ENCODE results near the gene HFE.

Gene HFE

GRCh38 chr6:26136321-26136720 is 49.1 kb downstream of the HFE start:
- ATAC-seq = no peak
- TF ChIP-seq ZFP3 (CRISPR knock-in tag; IDR thresholded peaks at IDR 0.05) (no peak), TSHZ2 (CRISPR knock-in tag; IDR thresholded peaks at IDR 0.05) (no peak), ZFP30 (CRISPR knock-in tag; IDR thresholded peaks at IDR 0.05) (no peak), OSR1 (CRISPR knock-in tag; IDR thresholded peaks at IDR 0.05) (no peak), GLIS3 (CRISPR knock-in tag; IDR thresholded peaks at IDR 0.05) (no peak), ZNF8 (CRISPR knock-in tag; IDR thresholded peaks at IDR 0.05) (no peak), SNAI2 (CRISPR knock-in tag; IDR thresholded peaks at IDR 0.05) (no peak), BACH2 (CRISPR knock-in tag; IDR thresholded peaks at IDR 0.05; ENCODE audit: borderline replicate concordance) (no peak), PPARA (CRISPR knock-in tag; IDR thresholded peaks at IDR 0.05; ENCODE audit: borderline replicate concordance) (no peak), RARB (CRISPR knock-in tag; IDR thresholded peaks at IDR 0.05) (no peak), ISL1 (CRISPR knock-in tag; IDR thresholded peaks at IDR 0.05) (no peak), CSRNP3 (CRISPR knock-in tag; IDR thresholded peaks at IDR 0.05) (no peak), ZNF565 (CRISPR knock-in tag; conservative IDR thresholded peaks at IDR 0.05; ENCODE audit: low read depth) (no peak), PATZ1 (CRISPR knock-in tag; IDR thresholded peaks at IDR 0.05; ENCODE audit: borderline replicate concordance) (no peak), ARNTL (CRISPR knock-in tag; IDR thresholded peaks at IDR 0.05; ENCODE audit: borderline replicate concordance, low read depth) (no peak), TCF4 (CRISPR knock-in tag; IDR thresholded peaks at IDR 0.05; ENCODE audit: borderline replicate concordance) (no peak), POU6F1 (CRISPR knock-in tag; IDR thresholded peaks at IDR 0.05; ENCODE audit: borderline replicate concordance, low read depth) (no peak), ESRRG (CRISPR knock-in tag; IDR thresholded peaks at IDR 0.05) (no peak), ZC3H10 (CRISPR knock-in tag; IDR thresholded peaks at IDR 0.05) (no peak)

- ATAC-seq = no peak
- TF ChIP-seq ESRRG (CRISPR knock-in tag; IDR thresholded peaks at IDR 0.05) (no peak), ZFP30 (CRISPR knock-in tag; IDR thresholded peaks at IDR 0.05) (no peak), CREB5 (CRISPR knock-in tag; IDR thresholded peaks at IDR 0.05; ENCODE audit: low read depth) (no peak), OSR1 (CRISPR knock-in tag; IDR thresholded peaks at IDR 0.05) (no peak), BACH2 (CRISPR knock-in tag; IDR thresholded peaks at IDR 0.05; ENCODE audit: borderline replicate concordance) (no peak)
Measured at GRCh38 chr6:26140254-26140966, 53.2 kb downstream of the HFE start.

GRCh38 chr6:26140967-26141294 is 53.7 kb downstream of the HFE start:
- no peak for ATAC-seq
- TF ChIP-seq RARB (CRISPR knock-in tag; IDR thresholded peaks at IDR 0.05) (no peak), BACH2 (CRISPR knock-in tag; IDR thresholded peaks at IDR 0.05; ENCODE audit: borderline replicate concordance) (no peak), TOX (CRISPR knock-in tag; IDR thresholded peaks at IDR 0.05; ENCODE audit: borderline replicate concordance) (no peak), ISL1 (CRISPR knock-in tag; IDR thresholded peaks at IDR 0.05) (no peak), ZNF8 (CRISPR knock-in tag; IDR thresholded peaks at IDR 0.05) (no peak), TSHZ2 (CRISPR knock-in tag; IDR thresholded peaks at IDR 0.05) (no peak), ZNF70 (CRISPR knock-in tag; IDR thresholded peaks at IDR 0.05) (no peak), ARNTL (CRISPR knock-in tag; IDR thresholded peaks at IDR 0.05; ENCODE audit: borderline replicate concordance, low read depth) (no peak), GLIS3 (CRISPR knock-in tag; IDR thresholded peaks at IDR 0.05) (no peak), ZFP30 (CRISPR knock-in tag; IDR thresholded peaks at IDR 0.05) (no peak), CSDC2 (CRISPR knock-in tag; IDR thresholded peaks at IDR 0.05) (no peak), PATZ1 (CRISPR knock-in tag; IDR thresholded peaks at IDR 0.05; ENCODE audit: borderline replicate concordance) (no peak), ZNF565 (CRISPR knock-in tag; conservative IDR thresholded peaks at IDR 0.05; ENCODE audit: low read depth) (no peak), SNAI2 (CRISPR knock-in tag; IDR thresholded peaks at IDR 0.05) (no peak)
